Measurements from ENCODE around the gene SLC35F2.

Gene SLC35F2

GRCh38 chr11:107830915-107831540 is 27.6 kb downstream of the SLC35F2 start:
- H3K36me3 Mint-ChIP-seq (ENCODE audit: insufficient read depth) = no peaks in the 10 kb centered on the region
- no peak overlapping the region for H3K4me3 Mint-ChIP-seq
- no peaks in the 10 kb centered on the region for H3K27me3 Mint-ChIP-seq
- no peaks in the 10 kb centered on the region for H3K9me3 Mint-ChIP-seq
- DNase-seq (ENCODE audit: low spot score in 2 of 2) = no peak
- H3K27ac Mint-ChIP-seq (ENCODE audit: low read depth) = no peak overlapping the region
- H3K4me1 Mint-ChIP-seq = no peaks in the 10 kb centered on the region
- no peak for ATAC-seq (replicated peaks; ENCODE audit: extremely low read depth, poor library complexity, severe bottlenecking)

- Mint-ChIP-seq H3K27me3 (no peaks in the 10 kb centered on the region), H3K36me3 (ENCODE audit: insufficient read depth) (peaks cover 2% of the 10 kb centered on the region), H3K9me3 (no peaks in the 10 kb centered on the region), H3K27ac (ENCODE audit: low read depth) (no peak overlapping the region), H3K4me3 (no peak overlapping the region), H3K4me1 (peaks cover 6% of the 10 kb centered on the region)
- no peak for ATAC-seq (replicated peaks; ENCODE audit: extremely low read depth, poor library complexity, severe bottlenecking)
- no peak for DNase-seq (ENCODE audit: low spot score in 2 of 2)
Observed at GRCh38 chr11:107827041-107827440, 31.5 kb downstream of the SLC35F2 start.

- no peak overlapping the region for H3K4me3 Mint-ChIP-seq
- H3K9me3 Mint-ChIP-seq = no peaks in the 10 kb centered on the region
- H3K27me3 Mint-ChIP-seq = no peaks in the 10 kb centered on the region
- peaks cover 6% of the 10 kb centered on the region for H3K4me1 Mint-ChIP-seq
- ATAC-seq (replicated peaks; ENCODE audit: extremely low read depth, poor library complexity, severe bottlenecking) (no peak), DNase-seq (ENCODE audit: low spot score in 2 of 2) (no peak)
- no peak overlapping the region for H3K27ac Mint-ChIP-seq (ENCODE audit: low read depth)
- peaks cover 2% of the 10 kb centered on the region for H3K36me3 Mint-ChIP-seq (ENCODE audit: insufficient read depth)
Observed at GRCh38 chr11:107825875-107826274, 32.7 kb downstream of the SLC35F2 start.

- Mint-ChIP-seq H3K27ac (ENCODE audit: low read depth) (no peak overlapping the region), H3K9me3 (no peaks in the 10 kb centered on the region), H3K4me3 (no peak overlapping the region), H3K36me3 (ENCODE audit: insufficient read depth) (peaks cover 2% of the 10 kb centered on the region), H3K27me3 (no peaks in the 10 kb centered on the region), H3K4me1 (peaks cover 6% of the 10 kb centered on the region)
- DNase-seq (ENCODE audit: low spot score in 2 of 2) (no peak), ATAC-seq (replicated peaks; ENCODE audit: extremely low read depth, poor library complexity, severe bottlenecking) (no peak)
Observed at GRCh38 chr11:107824668-107825369, 33.8 kb downstream of the SLC35F2 start.

- Mint-ChIP-seq H3K27ac (ENCODE audit: low read depth) (no peak overlapping the region), H3K9me3 (no peaks in the 10 kb centered on the region), H3K36me3 (ENCODE audit: insufficient read depth) (peaks cover 2% of the 10 kb centered on the region), H3K27me3 (no peaks in the 10 kb centered on the region), H3K4me1 (peaks cover 6% of the 10 kb centered on the region), H3K4me3 (no peak overlapping the region)
- DNase-seq (ENCODE audit: low spot score in 2 of 2) = no peak
- no peak for ATAC-seq (replicated peaks; ENCODE audit: extremely low read depth, poor library complexity, severe bottlenecking)
Observed at GRCh38 chr11:107821199-107821927, 37.2 kb downstream of the SLC35F2 start.

GRCh38 chr11:107819361-107820014 is 39.1 kb downstream of the SLC35F2 start:
- Mint-ChIP-seq H3K36me3 (ENCODE audit: insufficient read depth) (peaks cover 2% of the 10 kb centered on the region), H3K27ac (ENCODE audit: low read depth) (no peak overlapping the region), H3K27me3 (no peaks in the 10 kb centered on the region), H3K4me1 (peaks cover 6% of the 10 kb centered on the region), H3K4me3 (no peak overlapping the region), H3K9me3 (no peaks in the 10 kb centered on the region)
- DNase-seq (ENCODE audit: low spot score in 2 of 2) (no peak), ATAC-seq (replicated peaks; ENCODE audit: extremely low read depth, poor library complexity, severe bottlenecking) (no peak)

GRCh38 chr11:107818491-107818890 is 40.1 kb downstream of the SLC35F2 start:
- H3K4me3 Mint-ChIP-seq = no peak overlapping the region
- no peak overlapping the region for H3K27ac Mint-ChIP-seq (ENCODE audit: low read depth)
- ATAC-seq (replicated peaks; ENCODE audit: extremely low read depth, poor library complexity, severe bottlenecking) = no peak
- H3K9me3 Mint-ChIP-seq = no peaks in the 10 kb centered on the region
- no peak for DNase-seq (ENCODE audit: low spot score in 2 of 2)
- no peaks in the 10 kb centered on the region for H3K27me3 Mint-ChIP-seq
- H3K4me1 Mint-ChIP-seq = no peaks in the 10 kb centered on the region
- no peaks in the 10 kb centered on the region for H3K36me3 Mint-ChIP-seq (ENCODE audit: insufficient read depth)

GRCh38 chr11:107816028-107816427 is 42.6 kb downstream of the SLC35F2 start:
- Mint-ChIP-seq H3K9me3 (no peaks in the 10 kb centered on the region), H3K27me3 (no peaks in the 10 kb centered on the region), H3K36me3 (ENCODE audit: insufficient read depth) (peaks cover 4% of the 10 kb centered on the region), H3K4me1 (no peaks in the 10 kb centered on the region), H3K27ac (ENCODE audit: low read depth) (no peak overlapping the region), H3K4me3 (no peak overlapping the region)
- ATAC-seq (replicated peaks; ENCODE audit: extremely low read depth, poor library complexity, severe bottlenecking) = no peak
- no peak for DNase-seq (ENCODE audit: low spot score in 2 of 2)

GRCh38 chr11:107810875-107811274 is 47.7 kb downstream of the SLC35F2 start:
- H3K27ac Mint-ChIP-seq (ENCODE audit: low read depth) = no peak overlapping the region
- H3K4me3 Mint-ChIP-seq = no peak overlapping the region
- no peaks in the 10 kb centered on the region for H3K4me1 Mint-ChIP-seq
- ATAC-seq (replicated peaks; ENCODE audit: extremely low read depth, poor library complexity, severe bottlenecking) = no peak
- DNase-seq (ENCODE audit: low spot score in 2 of 2) = no peak
- H3K36me3 Mint-ChIP-seq (ENCODE audit: insufficient read depth) = peaks cover 20% of the 10 kb centered on the region
- no peaks in the 10 kb centered on the region for H3K27me3 Mint-ChIP-seq
- H3K9me3 Mint-ChIP-seq = no peaks in the 10 kb centered on the region

GRCh38 chr11:107808521-107808920 is 50.1 kb downstream of the SLC35F2 start:
- DNase-seq (ENCODE audit: low spot score in 2 of 2) (no peak), ATAC-seq (replicated peaks; ENCODE audit: extremely low read depth, poor library complexity, severe bottlenecking) (no peak)
- Mint-ChIP-seq H3K27me3 (no peaks in the 10 kb centered on the region), H3K36me3 (ENCODE audit: insufficient read depth) (peaks cover 20% of the 10 kb centered on the region), H3K27ac (ENCODE audit: low read depth) (peak overlapping the region; percentile 23), H3K4me3 (no peak overlapping the region), H3K4me1 (no peaks in the 10 kb centered on the region), H3K9me3 (no peaks in the 10 kb centered on the region)

GRCh38 chr11:107804971-107805370 is 53.6 kb downstream of the SLC35F2 start:
- H3K4me1 Mint-ChIP-seq = no peaks in the 10 kb centered on the region
- H3K4me3 Mint-ChIP-seq = no peak overlapping the region
- H3K27me3 Mint-ChIP-seq = no peaks in the 10 kb centered on the region
- peaks cover 19% of the 10 kb centered on the region for H3K36me3 Mint-ChIP-seq (ENCODE audit: insufficient read depth)
- ATAC-seq (replicated peaks; ENCODE audit: extremely low read depth, poor library complexity, severe bottlenecking) = no peak
- no peaks in the 10 kb centered on the region for H3K9me3 Mint-ChIP-seq
- no peak overlapping the region for H3K27ac Mint-ChIP-seq (ENCODE audit: low read depth)
- DNase-seq (ENCODE audit: low spot score in 2 of 2) = no peak

- DNase-seq (ENCODE audit: low spot score in 2 of 2) (no peak), ATAC-seq (replicated peaks; ENCODE audit: extremely low read depth, poor library complexity, severe bottlenecking) (no peak)
- H3K9me3 Mint-ChIP-seq = no peaks in the 10 kb centered on the region
- H3K4me1 Mint-ChIP-seq = no peaks in the 10 kb centered on the region
- peaks cover 17% of the 10 kb centered on the region for H3K36me3 Mint-ChIP-seq (ENCODE audit: insufficient read depth)
- H3K4me3 Mint-ChIP-seq = no peak overlapping the region
- H3K27me3 Mint-ChIP-seq = no peaks in the 10 kb centered on the region
- no peak overlapping the region for H3K27ac Mint-ChIP-seq (ENCODE audit: low read depth)
Observed at GRCh38 chr11:107804211-107804610, 54.4 kb downstream of the SLC35F2 start.
